Inflammatory macrophage (primary cell): Measurements from ENCODE around the gene CLK2.
"Not testable (repeated sequence)": the region's sequence is repeated elsewhere in the genome, so short reads cannot be mapped to it uniquely, and the experiment has no call there.

Experiments used
- DNase-seq, 2 donors: peaks; one replicate each; pipeline ENCODE4 v3.0.0-alpha.2; 2020 to 2022

CLK2 gene

DNA sequence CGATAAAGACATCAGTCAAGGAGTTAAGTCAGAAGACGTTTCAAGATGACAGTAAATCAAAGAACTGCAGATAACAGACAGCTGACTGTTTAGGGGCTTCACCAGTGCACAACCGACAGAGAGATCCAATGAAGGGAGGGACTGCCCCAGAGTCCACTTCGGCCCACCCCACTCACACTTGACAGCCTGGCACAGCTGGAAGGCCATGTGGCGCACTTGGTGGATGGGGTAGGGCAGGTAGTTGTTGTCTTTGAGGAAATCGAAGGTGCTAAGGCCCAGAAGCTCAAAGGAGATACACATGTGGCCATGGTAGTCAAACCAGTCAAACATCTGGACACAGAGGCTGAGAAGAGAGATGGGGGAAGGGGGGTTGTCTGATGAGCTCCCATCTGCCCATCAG lies 6.8 kb downstream of the CLK2 start:
- no peak for DNase-seq

DNA sequence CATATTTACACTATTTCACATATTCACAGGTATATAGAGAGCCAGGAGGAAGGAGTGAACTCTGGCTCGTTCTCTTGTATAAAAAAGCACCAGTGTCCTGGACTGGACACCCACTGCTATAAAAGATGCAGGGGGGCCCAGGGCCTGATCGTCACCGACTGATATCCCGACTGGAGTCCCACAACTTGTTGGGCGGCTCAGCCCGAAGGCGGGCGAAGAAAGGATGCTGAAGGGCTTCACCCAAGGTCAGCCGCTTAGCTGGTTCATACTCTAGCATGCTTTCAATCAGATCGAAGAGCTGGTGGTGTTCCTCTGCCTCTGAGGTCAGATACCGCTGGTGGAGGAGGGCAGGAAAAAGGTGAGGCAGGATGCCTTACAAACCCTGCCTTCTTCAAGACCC lies 10.2 kb downstream of the CLK2 start:
- DNase-seq = no peak

GRCh38 chr1:155261852-155262673 lies 11.2 kb downstream of the CLK2 start, which contains the start of gene SCAMP3:
Gene SCAMP3, minus strand, starts transcription at chr1:155262360. Its CDS starts 209 bp downstream, at chr1:155262151.
- DNase-seq = peak; percentile 98 to 99

DNA sequence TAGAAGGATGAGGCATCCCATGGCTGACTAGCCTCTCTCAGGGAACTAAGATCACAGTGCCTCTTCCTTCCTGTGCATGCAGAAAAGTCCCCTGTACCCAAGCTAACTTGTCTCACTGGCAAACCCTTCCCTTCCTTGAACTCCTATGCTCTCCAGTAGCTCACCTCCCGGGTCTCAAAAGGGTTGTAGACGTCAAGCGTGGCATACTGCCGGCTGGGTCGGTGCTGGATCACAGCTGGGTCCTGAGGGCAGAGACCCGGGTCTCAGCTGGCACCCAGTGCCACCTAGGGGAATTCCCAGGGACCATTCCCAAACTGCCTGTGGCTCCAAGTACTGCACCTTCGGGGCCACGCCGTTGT lies 11.8 kb downstream of the CLK2 start:
- DNase-seq = peak in 1 of 2 donors; percentile 27

DNA sequence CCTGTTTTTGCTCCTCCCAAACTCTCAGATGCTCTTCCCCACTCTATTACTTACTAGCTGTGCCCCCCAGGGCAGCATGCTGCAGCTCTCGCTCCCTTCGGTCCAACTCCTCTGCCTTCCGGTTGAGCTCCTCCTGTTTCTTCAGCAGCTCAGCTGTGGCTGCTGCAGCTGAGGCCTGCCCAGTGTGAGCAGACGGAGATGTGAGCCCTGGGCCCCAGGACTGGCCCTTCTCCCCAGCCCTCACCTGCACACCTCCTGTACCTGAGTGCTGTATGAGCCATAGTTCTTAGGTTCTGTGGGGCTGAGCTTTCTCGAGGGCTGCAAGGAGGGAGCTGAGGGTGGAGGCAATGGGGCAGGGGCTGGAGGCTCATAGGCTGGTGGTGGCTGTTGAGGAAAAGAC lies 13.0 kb downstream of the CLK2 start:
- no peak for DNase-seq

DNA sequence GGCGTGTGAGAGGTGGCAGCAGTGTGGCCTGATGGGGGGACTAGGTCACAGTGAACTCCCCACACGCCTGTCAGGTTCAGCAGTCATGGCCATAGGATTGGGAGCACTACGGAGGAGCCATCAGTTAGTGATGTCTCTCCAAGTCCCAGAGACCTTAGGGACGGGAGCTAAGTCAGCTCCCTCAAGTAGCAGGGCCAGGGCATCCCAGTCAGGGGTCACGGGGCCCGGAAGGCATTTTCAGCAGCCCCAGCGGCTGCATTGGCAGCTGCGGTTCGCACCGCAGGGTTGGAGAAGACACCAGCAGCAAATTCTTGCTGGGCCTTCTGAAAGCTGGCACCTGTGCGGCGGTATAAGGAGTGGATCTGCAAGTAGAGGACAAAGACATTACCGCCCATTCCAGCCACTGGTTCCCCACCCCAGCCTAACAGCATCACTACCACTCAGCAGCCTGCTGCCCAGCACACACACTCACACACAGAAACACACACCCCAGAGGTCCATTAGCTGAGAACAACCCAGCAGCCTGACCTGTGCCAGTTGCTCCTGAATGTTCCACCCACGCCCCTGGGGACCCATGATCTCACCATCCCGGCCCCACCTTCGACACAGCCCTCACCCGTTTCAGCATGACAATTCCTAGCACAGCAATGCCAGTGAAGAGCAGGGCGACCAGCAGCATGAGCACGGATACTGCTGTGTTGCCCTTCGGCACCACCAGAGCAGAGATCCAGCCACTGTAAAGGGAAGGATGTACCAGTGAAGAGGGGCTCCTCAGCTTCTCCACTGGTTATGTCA lies 17.0 kb downstream of the CLK2 start:
- DNase-seq = no peak

DNA sequence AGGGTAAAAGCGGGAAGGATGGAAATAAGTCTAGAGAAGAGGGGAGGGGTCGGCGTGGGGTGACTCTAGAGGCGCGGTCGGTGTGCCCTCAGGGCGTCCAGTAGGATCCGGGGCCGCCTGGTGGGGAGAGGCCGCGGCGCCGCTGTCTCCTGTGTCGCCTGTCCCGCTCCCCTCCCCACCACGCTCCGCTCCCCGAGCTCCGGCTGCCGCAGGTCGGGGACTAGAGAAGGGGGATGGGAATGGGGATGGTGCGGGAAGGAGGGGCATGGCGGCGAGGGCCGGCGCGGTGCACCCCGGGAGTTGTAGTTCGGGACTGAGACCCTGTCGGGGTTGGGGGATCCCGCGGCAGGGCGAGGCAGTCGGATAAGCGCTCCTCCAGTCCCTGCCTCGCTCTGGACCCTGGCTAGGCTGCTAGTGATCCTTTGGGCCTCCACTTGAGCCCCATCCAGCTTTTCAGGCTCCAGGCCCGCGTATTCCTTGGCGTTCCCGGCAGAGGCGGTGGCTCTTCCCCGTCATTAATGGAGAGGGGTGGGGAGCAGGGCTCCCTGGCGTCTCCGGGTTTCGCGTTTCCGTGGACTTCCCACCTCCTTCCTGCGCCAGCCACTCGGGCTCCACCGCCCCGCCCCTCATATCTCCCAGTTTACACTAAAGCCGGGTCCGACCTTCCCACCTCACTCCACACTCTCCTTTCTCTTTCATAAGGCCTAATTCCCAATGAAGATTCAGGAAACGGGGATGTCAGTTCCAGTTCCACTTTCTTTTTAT lies 17.9 kb downstream of the CLK2 start, which contains the start of gene ENTREP3:
ENTREP3 (minus strand) TSS at position 241 of the 765 bp plus-strand sequence. CDS start 606 bp downstream, outside the sequence.
- peak; percentile 40 to 58 for DNase-seq

DNA sequence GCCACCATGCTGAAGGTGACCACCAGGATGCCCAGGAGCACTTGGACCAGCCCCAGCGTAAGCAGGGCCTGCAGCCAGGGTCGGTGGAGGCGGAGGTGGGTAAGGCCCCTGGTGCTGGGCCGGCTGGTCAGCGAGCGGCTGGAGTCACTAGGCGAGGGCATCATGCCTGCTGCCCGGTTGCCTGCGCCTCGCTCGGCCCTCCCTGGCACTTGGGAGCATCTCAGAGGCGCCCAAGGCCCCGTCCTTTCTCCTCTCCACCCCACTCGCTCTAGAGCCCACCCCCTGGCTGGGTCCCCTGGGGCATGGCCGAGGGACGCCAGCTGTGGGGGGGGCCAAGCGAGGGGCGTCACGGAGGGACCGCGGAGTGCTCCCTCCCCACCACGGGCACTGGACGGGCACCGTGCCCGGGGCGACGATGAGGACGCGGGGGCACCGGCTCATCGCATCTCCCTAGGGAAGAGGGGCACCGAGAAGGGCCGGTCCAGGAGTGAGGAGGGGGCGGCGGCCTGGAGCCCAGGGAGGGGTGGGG lies 18.5 kb downstream of the CLK2 start:
- DNase-seq = no peak

DNA sequence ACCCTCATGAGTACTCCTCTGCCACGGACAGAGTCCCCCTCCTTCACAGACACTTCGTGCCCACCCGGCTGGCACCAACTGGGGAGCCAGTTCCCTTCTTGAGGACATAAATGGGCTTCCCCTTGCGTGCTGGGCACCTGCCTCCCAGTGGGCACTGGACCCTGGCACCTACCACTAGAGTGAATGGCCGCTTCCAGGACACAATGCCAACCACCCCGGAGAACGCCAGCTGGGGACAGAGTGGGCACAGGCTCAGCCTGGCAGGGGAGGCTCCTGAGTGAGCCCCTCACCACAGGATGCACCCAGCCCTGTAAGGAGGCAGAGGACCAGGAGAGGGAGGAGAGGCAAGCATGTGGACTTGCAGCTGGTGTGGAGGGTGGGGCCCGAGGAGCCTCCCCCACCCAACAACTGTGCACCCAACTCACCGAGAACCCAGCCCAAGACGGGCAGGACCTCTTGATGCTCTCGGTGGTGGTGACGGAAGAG lies 19.0 kb downstream of the CLK2 start:
- DNase-seq = no peak

- no peak for DNase-seq
Measured at GRCh38 chr1:155253797-155254196, 19.5 kb downstream of the CLK2 start.

DNA sequence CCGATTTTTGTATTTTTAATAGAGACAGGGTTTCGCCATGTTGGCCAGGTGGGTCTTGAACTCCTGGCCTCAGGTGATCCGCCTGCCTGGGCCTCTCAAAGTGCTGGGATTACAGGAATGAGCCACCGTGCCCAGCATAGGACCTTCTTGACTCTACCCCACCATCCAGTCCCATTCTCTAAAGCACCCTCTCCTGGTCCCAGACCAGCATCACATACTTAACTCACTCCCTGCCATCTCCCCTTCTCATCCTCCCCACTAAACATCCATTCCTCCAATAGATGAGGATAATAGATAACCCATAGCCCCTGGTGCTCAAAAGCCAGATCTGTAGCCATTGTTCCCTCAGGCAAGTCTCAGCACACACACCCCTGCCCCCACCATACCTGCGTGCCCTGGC lies 20.1 kb downstream of the CLK2 start:
- no peak for DNase-seq

DNA sequence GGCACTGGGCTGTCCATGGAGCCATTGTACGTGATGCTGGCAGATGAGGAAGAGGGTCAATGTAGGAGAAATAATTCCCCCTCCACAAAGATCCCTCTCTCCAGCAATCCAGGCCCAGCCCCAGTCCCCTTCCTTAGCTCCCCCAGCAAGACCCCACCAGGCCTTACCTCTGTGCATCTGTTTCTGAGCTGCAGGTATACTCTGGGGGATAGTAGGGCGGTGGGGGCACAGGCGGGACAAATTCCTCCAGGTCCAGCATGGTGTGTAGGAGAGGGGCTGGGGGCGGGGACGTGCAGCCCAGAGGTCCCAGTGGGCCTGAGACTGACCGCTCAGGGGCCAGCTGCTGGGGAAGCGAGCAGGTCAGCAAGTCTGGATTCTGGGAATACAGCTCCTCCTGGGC lies 21.7 kb downstream of the CLK2 start:
- no peak for DNase-seq

- peak; percentile 94 to 95 for DNase-seq
Measured at GRCh38 chr1:155250633-155251449, 22.5 kb downstream of the CLK2 start.

DNA sequence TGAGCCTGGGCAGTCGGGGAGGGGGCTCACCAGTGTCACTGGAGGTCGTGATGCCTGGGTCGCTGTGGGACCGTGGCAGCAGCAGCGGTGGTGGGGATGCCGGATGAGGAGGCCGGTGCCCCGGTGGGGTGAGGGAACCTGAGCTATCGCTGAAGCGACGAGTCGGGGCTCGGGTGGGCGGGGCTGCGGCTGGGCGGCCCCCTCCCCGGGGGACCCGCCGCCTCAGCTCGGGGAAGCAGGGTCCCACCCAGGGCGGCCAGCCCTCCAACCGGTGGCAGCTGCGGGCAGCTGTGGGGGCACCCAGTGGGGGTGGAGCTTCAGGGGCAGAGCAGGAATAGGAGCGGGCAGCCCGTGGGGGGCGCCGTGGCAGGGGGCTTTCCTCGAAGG lies 23.1 kb downstream of the CLK2 start:
- no peak for DNase-seq

DNA sequence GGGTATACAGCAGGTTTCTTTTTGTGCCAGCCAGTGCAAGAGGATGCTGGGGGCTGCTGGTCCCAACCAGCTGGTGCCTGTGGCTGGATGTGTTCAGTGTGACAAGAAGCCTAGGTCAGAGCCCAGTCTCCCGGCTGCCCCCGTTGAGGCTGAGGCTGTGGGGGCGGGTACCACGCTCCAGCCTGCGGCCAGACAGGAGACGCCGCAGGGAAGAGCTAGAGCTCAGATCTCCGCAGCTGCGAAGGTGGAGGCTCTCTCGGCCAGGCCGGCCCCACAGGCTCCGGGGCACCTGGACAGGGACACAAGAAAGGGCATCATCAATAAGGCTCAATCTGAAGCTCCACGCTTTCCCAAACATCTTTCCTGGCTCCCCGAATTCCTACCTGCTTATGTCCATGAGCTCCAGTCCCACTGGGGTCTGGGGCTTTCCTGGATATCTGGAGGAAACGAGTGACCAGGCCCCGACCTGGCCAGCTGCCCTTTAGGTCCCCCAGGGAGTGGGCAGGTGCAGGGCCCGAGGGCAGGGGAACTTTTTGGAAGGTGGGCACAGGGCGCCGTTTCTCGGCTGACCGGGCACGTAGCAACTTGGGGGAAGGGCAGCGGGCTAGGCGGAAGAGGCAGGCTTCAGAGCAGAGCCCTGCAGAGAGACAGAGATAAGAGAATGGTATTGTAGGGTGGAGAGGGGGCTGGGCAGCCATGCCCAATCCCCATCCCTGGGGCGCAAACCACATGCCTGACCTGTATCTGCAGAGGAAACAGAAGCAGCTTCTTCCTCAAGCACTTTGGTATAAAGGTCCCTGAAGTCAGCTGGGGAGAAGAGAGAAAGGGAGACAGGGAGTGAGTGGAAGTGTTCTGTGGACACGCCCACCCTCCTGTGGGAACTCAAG lies 25.4 kb downstream of the CLK2 start:
- no peak for DNase-seq

- not testable (repeated sequence) for DNase-seq
Measured at GRCh38 chr1:155246796-155247195, 26.5 kb downstream of the CLK2 start.

- DNase-seq = no peak
Measured at GRCh38 chr1:155245163-155245524, 28.2 kb downstream of the CLK2 start.

- DNase-seq = peak; percentile 97 to 99
Measured at GRCh38 chr1:155244368-155245162, 28.7 kb downstream of the CLK2 start.

- no peak for DNase-seq
Measured at GRCh38 chr1:155242805-155243358, 30.4 kb downstream of the CLK2 start.
